Transverse colon (tissue), 4 donors: ENCODE measurements around the gene ST6GALNAC5. TPM values are rescaled to one million over a fixed set of nuclear protein-coding genes. Genes with fewer than 3 reads are reported as not detected.

Experiments
- DNase-seq: peaks from one replicate; pipeline ENCODE4 v3.0.0-alpha.2; 2019
- H3K27ac ChIP-seq, 4 donors: fragments of 200-600 bp; sonication (generic); 2 replicates each; pipeline ENCODE4 v1.5.1; 2016 to 2018; ENCODE audit warnings: inconsistent platforms in 4 of 4
- H3K27me3 ChIP-seq: fragments of 200-600 bp; sonication (generic); 2 replicates; pipeline ENCODE4 v1.5.1; 2017; ENCODE audit warnings: inconsistent platforms
- H3K36me3 ChIP-seq, 4 donors: fragments of 200-600 bp; sonication (generic); 2 replicates each; pipeline ENCODE4 v1.5.1; 2017 to 2019; ENCODE audit warnings: inconsistent platforms in 4 of 4
- H3K4me1 ChIP-seq, 4 donors: fragments of 200-600 bp; sonication (generic); 2 replicates each; pipeline ENCODE4 v1.5.1; 2017 to 2020; ENCODE audit warnings: inconsistent platforms in 4 of 4
- H3K4me3 ChIP-seq, 4 donors: fragments of 200-600 bp; sonication (generic); 1 replicate in 1 of 4; 2 replicates in 3 of 4; pipeline versions ENCODE4 v1.5.1 to v1.6.1; 2017 to 2019; ENCODE audit warnings: inconsistent platforms in 4 of 4
- H3K9me3 ChIP-seq, 2 donors: fragments of 200-600 bp; sonication (generic); 2 replicates each; pipeline ENCODE4 v1.5.1; 2017 to 2019; ENCODE audit warnings: inconsistent platforms in 2 of 2
- EP300 ChIP-seq: sonication (generic); formaldehyde crosslinking; IDR thresholded peaks from one replicate; pipeline ENCODE4 v1.6.1; 2017; ENCODE audit warnings: antibody characterized with exemption, low read depth
- POLR2A ChIP-seq: fragments of 450-650 bp; IDR thresholded peaks from one replicate; pipeline ENCODE4 v1.6.1; 2016; ENCODE audit warnings: antibody characterized with exemption, mild to moderate bottlenecking, moderate library complexity
- POLR2AphosphoS5 ChIP-seq, 3 donors: sonication (generic); formaldehyde crosslinking; IDR thresholded peaks; one replicate each; pipeline ENCODE4 v1.6.1; 2016; ENCODE audit warnings: antibody characterized with exemption in 3 of 3
- WGBS, 2 donors: methylation state at CpG; one replicate each; pipeline ENCODE4 v1.1.5; 2018; ENCODE audit warnings: low coverage in 1 of 2; 5-methylcytosine and 5-hydroxymethylcytosine counted together
- in situ Hi-C, 4 donors: fragments of 200-750 bp; cut with MboI; loops; one replicate each; pipeline versions ENCODE4 v1.15.0 to v1.15.1; 2017; ENCODE audit warnings: low sequenced_read_pairs in 3 of 4, low pct_ligation_motif_present in 1 of 4, low pct_unique_long_range_greater_than_20kb in 1 of 4
- intact Hi-C: fragments of 100-400 bp; cut with DNase I; formaldehyde crosslinking; loops from one replicate; pipeline ENCODE4 v1.15.1; 2023; ENCODE audit warnings: low total_unique reads
- total RNA-seq, 4 donors: library from RNA; depleted of rRNA; stranded (reverse); fragments of >200 nt; gene quantifications; one replicate each; pipeline ENCODE4 v1.1.0, GENCODE V29; 2016
- TF ChIP-seq, protein P1 (sequence below), 5 experiments: fragments of 200-600 bp in 3 of 5; fragments of 450-650 bp in 2 of 5; sonication (generic) in 3 of 5; IDR thresholded peaks; 1 replicate in 2 of 5; 2 replicates in 3 of 5; pipeline ENCODE4 v1.5.1; 2016 to 2017; ENCODE audit warnings: antibody characterized with exemption in 5 of 5, inconsistent platforms in 3 of 5, mild to moderate bottlenecking in 2 of 5, moderate library complexity in 1 of 5

The ST6GALNAC5 gene
- total RNA-seq, 4 donors from 2014 or later, result 0.80 to 12.3 (median 1.9) TPM

DNA sequence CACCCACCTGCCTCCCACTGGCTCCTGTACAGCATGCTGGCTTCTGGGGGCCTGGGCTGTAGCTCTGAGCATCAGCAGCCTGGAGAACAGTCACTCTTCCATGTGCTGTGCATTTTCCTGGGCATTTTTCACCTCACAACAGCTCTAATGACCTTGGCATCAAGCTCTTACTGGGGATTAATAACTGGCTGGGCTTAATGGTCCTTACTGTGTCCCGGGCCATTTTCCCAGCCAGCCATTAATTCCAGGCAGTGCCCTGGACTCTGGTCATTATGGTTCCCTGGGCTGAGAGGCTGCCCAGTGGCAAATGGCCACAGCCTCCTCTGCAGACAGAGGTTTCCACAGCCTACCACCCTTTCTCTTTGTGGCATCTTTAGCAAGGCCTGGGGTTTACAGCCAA lies 171.8 kb downstream of the ST6GALNAC5 start:
- no peak for DNase-seq
- no peaks in the 10 kb centered on the region for H3K36me3 ChIP-seq
- H3K4me1 ChIP-seq, result no peaks in the 10 kb centered on the region
- WGBS, 2 donors, result 73% methylated on average over 1 of the region's 1 CpG; no CpG with 5 or more reads in 1 of the 2 donors
- no peak overlapping the region for H3K4me3 ChIP-seq
- peak overlapping the region in 3 of 4 donors; percentile 7 to 45 (median 41) for H3K27ac ChIP-seq
- no peaks in the 10 kb centered on the region for H3K9me3 ChIP-seq
- H3K27me3 ChIP-seq, result no peaks in the 10 kb centered on the region
- intact Hi-C loops (no loop called here), in situ Hi-C loops (no loop called here)
- TF ChIP-seq, protein P1, sequence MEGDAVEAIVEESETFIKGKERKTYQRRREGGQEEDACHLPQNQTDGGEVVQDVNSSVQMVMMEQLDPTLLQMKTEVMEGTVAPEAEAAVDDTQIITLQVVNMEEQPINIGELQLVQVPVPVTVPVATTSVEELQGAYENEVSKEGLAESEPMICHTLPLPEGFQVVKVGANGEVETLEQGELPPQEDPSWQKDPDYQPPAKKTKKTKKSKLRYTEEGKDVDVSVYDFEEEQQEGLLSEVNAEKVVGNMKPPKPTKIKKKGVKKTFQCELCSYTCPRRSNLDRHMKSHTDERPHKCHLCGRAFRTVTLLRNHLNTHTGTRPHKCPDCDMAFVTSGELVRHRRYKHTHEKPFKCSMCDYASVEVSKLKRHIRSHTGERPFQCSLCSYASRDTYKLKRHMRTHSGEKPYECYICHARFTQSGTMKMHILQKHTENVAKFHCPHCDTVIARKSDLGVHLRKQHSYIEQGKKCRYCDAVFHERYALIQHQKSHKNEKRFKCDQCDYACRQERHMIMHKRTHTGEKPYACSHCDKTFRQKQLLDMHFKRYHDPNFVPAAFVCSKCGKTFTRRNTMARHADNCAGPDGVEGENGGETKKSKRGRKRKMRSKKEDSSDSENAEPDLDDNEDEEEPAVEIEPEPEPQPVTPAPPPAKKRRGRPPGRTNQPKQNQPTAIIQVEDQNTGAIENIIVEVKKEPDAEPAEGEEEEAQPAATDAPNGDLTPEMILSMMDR (IDR thresholded peaks at IDR 0.05), result no peak
- no peak for TF ChIP-seq POLR2A
- no peak for TF ChIP-seq POLR2AphosphoS5 (IDR thresholded peaks at IDR 0.05)
- no peak for TF ChIP-seq EP300

DNA sequence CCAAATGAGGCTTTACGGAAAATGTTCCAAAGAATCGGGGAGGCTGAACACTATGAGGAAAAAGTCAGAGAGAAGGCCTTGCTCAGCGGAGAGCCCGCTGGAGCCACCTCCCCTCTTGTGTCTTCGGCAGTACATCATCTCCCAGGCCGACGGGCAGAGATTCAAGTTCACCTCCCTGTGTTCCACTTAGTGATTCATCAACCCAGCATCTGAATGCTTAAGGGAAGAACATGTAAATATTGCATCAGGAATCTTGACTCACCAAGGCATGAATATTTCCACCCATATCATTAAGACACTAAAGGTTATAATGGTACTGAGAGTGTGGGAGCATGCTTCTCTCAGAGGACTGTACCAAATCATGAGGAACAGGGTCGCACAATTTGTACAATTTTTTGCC lies 172.5 kb downstream of the ST6GALNAC5 start:
- no peaks in the 10 kb centered on the region for H3K9me3 ChIP-seq
- no peaks in the 10 kb centered on the region for H3K27me3 ChIP-seq
- TF ChIP-seq, protein P1 (IDR thresholded peaks at IDR 0.05), result no peak
- peak in 1 of 3 donors; percentile 15 for TF ChIP-seq POLR2AphosphoS5 (IDR thresholded peaks at IDR 0.05)
- no peak overlapping the region for H3K4me3 ChIP-seq
- no peaks in the 10 kb centered on the region for H3K4me1 ChIP-seq
- 67 to 72% methylated on average over 8 of the region's 8 CpGs for WGBS, 2 donors
- in situ Hi-C loops, result no loop called here
- no peak for DNase-seq
- H3K36me3 ChIP-seq, result no peaks in the 10 kb centered on the region
- H3K27ac ChIP-seq, result peak overlapping the region in 1 of 4 donors; percentile 7
- intact Hi-C loops, result no loop called here

DNA sequence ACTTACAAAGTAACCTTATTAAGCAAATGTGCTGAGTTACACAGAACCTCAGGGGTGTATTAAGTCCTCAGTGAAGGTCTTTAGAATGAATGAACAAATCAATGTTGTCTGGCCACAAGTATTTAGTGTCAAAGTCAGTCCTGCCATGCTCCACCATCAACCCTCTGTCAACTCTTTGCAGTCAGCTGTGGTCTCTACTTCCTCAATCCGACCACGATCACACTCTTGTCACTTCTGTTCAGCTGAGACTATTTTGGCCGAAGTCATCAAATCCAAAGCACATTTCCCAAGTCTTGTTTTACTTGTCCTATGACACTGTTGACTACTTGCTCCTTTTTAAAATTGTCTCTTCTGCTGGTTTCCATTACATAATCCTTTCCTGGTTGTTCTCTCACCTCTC lies 173.5 kb downstream of the ST6GALNAC5 start:
- TF ChIP-seq, protein P1 (IDR thresholded peaks at IDR 0.05), result no peak
- TF ChIP-seq EP300, result no peak
- TF ChIP-seq POLR2A, result no peak
- no peak for TF ChIP-seq POLR2AphosphoS5 (IDR thresholded peaks at IDR 0.05)
- no peaks in the 10 kb centered on the region for H3K4me1 ChIP-seq
- no peak for DNase-seq
- H3K4me3 ChIP-seq, result no peak overlapping the region
- 61 to 67% methylated on average over 3 of the region's 3 CpGs for WGBS, 2 donors
- intact Hi-C loops (no loop called here), in situ Hi-C loops (no loop called here)
- H3K9me3 ChIP-seq, result no peaks in the 10 kb centered on the region
- H3K27me3 ChIP-seq, result no peaks in the 10 kb centered on the region
- H3K27ac ChIP-seq, result no peak overlapping the region
- no peaks in the 10 kb centered on the region for H3K36me3 ChIP-seq

DNA sequence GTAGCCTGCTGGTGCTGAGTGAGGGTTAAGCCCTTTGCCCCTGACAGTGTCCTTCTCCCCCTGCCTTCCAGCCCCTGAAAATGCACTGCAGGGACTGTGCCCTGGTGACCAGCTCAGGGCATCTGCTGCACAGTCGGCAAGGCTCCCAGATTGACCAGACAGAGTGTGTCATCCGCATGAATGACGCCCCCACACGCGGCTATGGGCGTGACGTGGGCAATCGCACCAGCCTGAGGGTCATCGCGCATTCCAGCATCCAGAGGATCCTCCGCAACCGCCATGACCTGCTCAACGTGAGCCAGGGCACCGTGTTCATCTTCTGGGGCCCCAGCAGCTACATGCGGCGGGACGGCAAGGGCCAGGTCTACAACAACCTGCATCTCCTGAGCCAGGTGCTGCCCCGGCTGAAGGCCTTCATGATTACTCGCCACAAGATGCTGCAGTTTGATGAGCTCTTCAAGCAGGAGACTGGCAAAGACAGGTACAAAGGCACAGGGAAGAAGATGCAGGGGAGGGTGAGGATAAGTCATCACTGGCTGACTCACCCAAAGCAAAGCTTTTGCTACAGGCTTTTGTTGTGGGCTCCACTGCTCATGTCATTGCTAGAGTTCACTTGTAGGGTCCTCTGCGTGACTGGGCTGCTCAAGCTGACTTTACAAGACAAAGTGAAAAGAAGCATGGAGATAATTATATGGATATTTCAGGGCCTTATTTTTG lies 177.0 kb downstream of the ST6GALNAC5 start:
- 92% methylated on average over 20 of the region's 20 CpGs; no CpG with 5 or more reads in 1 of the 2 donors for WGBS, 2 donors
- no peaks in the 10 kb centered on the region for H3K27me3 ChIP-seq
- no peaks in the 10 kb centered on the region for H3K36me3 ChIP-seq
- no peak for DNase-seq
- intact Hi-C loops, result no loop called here
- TF ChIP-seq, protein P1 (IDR thresholded peaks at IDR 0.05), result no peak
- TF ChIP-seq EP300, result no peak
- TF ChIP-seq POLR2A, result no peak
- TF ChIP-seq POLR2AphosphoS5 (IDR thresholded peaks at IDR 0.05), result no peak
- in situ Hi-C loops, result no loop called here
- no peak overlapping the region for H3K4me3 ChIP-seq
- no peaks in the 10 kb centered on the region for H3K9me3 ChIP-seq
- H3K27ac ChIP-seq, result no peak overlapping the region
- H3K4me1 ChIP-seq, result no peaks in the 10 kb centered on the region
